ENCODE data around the gene PBX3.

DNA sequence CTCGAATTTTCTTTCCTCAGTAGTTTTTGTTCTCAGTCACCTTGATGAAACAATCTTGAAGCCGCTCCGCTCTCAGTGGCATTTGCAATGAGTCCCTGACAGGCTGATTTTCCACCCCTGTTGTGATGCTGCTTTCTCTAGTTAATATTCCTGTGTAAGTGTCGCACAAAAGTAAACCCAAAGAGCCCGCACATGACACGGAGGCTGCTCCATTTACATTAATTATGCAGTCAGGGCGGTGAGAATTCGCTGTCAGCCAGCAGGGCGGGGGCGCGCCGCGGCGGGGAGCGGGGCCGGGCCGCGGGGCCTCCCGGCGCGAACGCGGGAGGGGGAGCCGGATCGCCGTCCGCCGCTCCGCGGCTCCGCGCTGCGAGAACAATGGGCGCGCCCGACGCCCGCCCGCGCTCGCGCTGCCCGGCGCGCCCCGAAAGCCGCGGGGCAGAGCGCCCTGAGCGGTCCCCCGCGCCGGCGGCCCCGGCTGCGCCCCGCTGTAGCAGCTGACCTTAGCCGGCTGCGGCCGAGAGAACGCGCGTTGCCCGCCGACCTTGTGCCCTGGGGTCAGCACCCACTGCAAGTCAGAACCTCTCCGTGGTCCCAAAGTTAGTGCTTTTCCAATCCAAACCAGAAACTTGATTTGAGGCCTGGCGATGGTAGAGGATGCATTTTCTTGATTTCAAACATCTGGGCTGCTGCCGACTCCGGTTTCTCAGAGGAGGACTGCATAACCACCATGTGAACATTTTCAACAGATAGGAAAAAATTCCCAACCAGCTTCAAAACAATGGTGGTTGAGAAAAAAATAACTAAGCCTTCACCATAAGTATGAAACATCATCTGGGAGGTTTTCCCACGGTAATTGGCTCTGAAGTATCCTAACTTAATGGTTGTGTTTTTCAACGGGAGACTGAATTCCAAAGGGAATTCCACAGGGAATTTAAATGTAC is 142.6 kb downstream of the PBX3 start:
- TF ChIP-seq, protein P1, sequence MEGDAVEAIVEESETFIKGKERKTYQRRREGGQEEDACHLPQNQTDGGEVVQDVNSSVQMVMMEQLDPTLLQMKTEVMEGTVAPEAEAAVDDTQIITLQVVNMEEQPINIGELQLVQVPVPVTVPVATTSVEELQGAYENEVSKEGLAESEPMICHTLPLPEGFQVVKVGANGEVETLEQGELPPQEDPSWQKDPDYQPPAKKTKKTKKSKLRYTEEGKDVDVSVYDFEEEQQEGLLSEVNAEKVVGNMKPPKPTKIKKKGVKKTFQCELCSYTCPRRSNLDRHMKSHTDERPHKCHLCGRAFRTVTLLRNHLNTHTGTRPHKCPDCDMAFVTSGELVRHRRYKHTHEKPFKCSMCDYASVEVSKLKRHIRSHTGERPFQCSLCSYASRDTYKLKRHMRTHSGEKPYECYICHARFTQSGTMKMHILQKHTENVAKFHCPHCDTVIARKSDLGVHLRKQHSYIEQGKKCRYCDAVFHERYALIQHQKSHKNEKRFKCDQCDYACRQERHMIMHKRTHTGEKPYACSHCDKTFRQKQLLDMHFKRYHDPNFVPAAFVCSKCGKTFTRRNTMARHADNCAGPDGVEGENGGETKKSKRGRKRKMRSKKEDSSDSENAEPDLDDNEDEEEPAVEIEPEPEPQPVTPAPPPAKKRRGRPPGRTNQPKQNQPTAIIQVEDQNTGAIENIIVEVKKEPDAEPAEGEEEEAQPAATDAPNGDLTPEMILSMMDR (IDR thresholded peaks at IDR 0.05), result no peak
- TF ChIP-seq POLR2AphosphoS5 (IDR thresholded peaks at IDR 0.05; ENCODE audit: insufficient read depth in 1 of 2, low read depth in 1 of 2), result no peak
